Tibial nerve (tissue), 4 donors: ENCODE measurements around the gene PERM1. TPM values are rescaled to one million over a fixed set of nuclear protein-coding genes. Genes with fewer than 3 reads are reported as not detected.
"Not testable (repeated sequence)": the region's sequence is repeated elsewhere in the genome, so short reads cannot be mapped to it uniquely, and the experiment has no call there.

Experiments used
- DNase-seq, 2 donors: peaks; one replicate each; pipeline ENCODE4 v3.0.0-alpha.2; 2019; ENCODE audit warnings: low spot score in 2 of 2
- H3K27ac ChIP-seq, 4 donors: fragments of 200-600 bp; sonication (generic) in 3 of 4; one replicate each; pipeline ENCODE4 v1.5.1; 2017 to 2019; ENCODE audit warnings: mild to moderate bottlenecking in 1 of 4
- H3K27me3 ChIP-seq, 2 donors: fragments of 200-600 bp; sonication (generic) in 1 of 2; one replicate each; pipeline versions ENCODE4 v1.5.1 to v1.6.0; 2017 to 2019
- H3K36me3 ChIP-seq, 3 donors: fragments of 200-600 bp; sonication (generic); one replicate each; pipeline ENCODE4 v1.5.1; 2018 to 2019
- H3K4me1 ChIP-seq, 4 donors: fragments of 200-600 bp; sonication (generic) in 3 of 4; one replicate each; pipeline ENCODE4 v1.5.1; 2017 to 2019
- H3K4me3 ChIP-seq, 4 donors: fragments of 200-600 bp; sonication (generic) in 3 of 4; one replicate each; pipeline ENCODE4 v1.5.1; 2017 to 2019; ENCODE audit warnings: mild to moderate bottlenecking in 1 of 4, moderate library complexity in 1 of 4
- H3K9me3 ChIP-seq, 4 donors: fragments of 200-600 bp; sonication (generic) in 3 of 4; one replicate each; pipeline ENCODE4 v1.5.1; 2017 to 2019
- CTCF ChIP-seq, 5 experiments: fragments of 200-600 bp in 3 of 5; fragments of 450-650 bp in 2 of 5; sonication (generic) in 3 of 5; IDR thresholded peaks; one replicate each; pipeline ENCODE4 v1.5.1; 2016 to 2019; ENCODE audit warnings: antibody characterized with exemption in 5 of 5, mild to moderate bottlenecking in 3 of 5, moderate library complexity in 2 of 5
- EP300 ChIP-seq, 2 donors: sonication (generic); formaldehyde crosslinking; IDR thresholded peaks; one replicate each; pipeline ENCODE4 v1.6.1; 2017; ENCODE audit warnings: antibody characterized with exemption in 2 of 2, mild to moderate bottlenecking in 1 of 2
- POLR2A ChIP-seq, 2 donors: fragments of 450-650 bp; IDR thresholded peaks; one replicate each; pipeline ENCODE4 v1.6.1; 2017; ENCODE audit warnings: antibody characterized with exemption in 2 of 2, mild to moderate bottlenecking in 2 of 2, moderate library complexity in 2 of 2
- WGBS, 2 donors: methylation state at CpG; one replicate each; pipeline ENCODE4 v1.1.5; 2018; 5-methylcytosine and 5-hydroxymethylcytosine counted together
- total RNA-seq, 4 donors: library from RNA; depleted of rRNA; stranded (reverse); fragments of >200 nt; gene quantifications; one replicate each; pipeline ENCODE4 v1.1.0, GENCODE V29; 2016

PERM1 gene
- total RNA-seq, 4 donors from 2014 or later = 0.22 to 0.78 TPM; not detected in 2

GRCh38 chr1:952201-952600, 29.7 kb downstream of the PERM1 start:
- Histone ChIP-seq H3K4me3 (no peak overlapping the region), H3K4me1 (peaks cover under 1 to 10% (median 3%) of the 10 kb centered on the region in 4 donors), H3K27ac (no peak overlapping the region), H3K9me3 (no peaks in the 10 kb centered on the region), H3K27me3 (no peaks in the 10 kb centered on the region), H3K36me3 (peaks cover 15 to 100% (median 40%) of the 10 kb centered on the region in 3 donors)
- TF ChIP-seq POLR2A (IDR thresholded peaks at IDR 0.05) = no peak
- no peak for TF ChIP-seq CTCF (IDR thresholded peaks at IDR 0.05)
- TF ChIP-seq EP300 (IDR thresholded peaks at IDR 0.05) = no peak
- WGBS, 2 donors = 86 to 88% methylated on average over 5 to 14 of the region's 15 CpGs
- DNase-seq = no peak

- TF ChIP-seq CTCF (IDR thresholded peaks at IDR 0.05) (no peak), POLR2A (IDR thresholded peaks at IDR 0.05) (no peak), EP300 (IDR thresholded peaks at IDR 0.05) (no peak)
- Histone ChIP-seq H3K4me3 (no peak overlapping the region), H3K27ac (no peak overlapping the region), H3K36me3 (peaks cover 15 to 100% (median 40%) of the 10 kb centered on the region in 3 donors), H3K9me3 (no peaks in the 10 kb centered on the region), H3K4me1 (peaks cover 0 to 1% (median 0%) of the 10 kb centered on the region in 4 donors), H3K27me3 (no peaks in the 10 kb centered on the region)
- 67 to 71% methylated on average over 6 of the region's 6 CpGs for WGBS, 2 donors
- DNase-seq = no peak
Measured at GRCh38 chr1:951364-951763, 30.5 kb downstream of the PERM1 start.

GRCh38 chr1:950881-951280, 31.0 kb downstream of the PERM1 start:
- Histone ChIP-seq H3K9me3 (no peaks in the 10 kb centered on the region), H3K4me1 (no peaks in the 10 kb centered on the region), H3K27ac (no peak overlapping the region), H3K4me3 (no peak overlapping the region), H3K36me3 (peaks cover 15 to 100% (median 40%) of the 10 kb centered on the region in 3 donors), H3K27me3 (no peaks in the 10 kb centered on the region)
- DNase-seq = no peak
- 89 to 90% methylated on average over 21 to 23 of the region's 23 CpGs for WGBS, 2 donors
- TF ChIP-seq POLR2A (IDR thresholded peaks at IDR 0.05) = no peak

- WGBS, 2 donors = 91 to 96% methylated on average over 8 to 9 of the region's 9 CpGs
- H3K36me3 ChIP-seq = peaks cover 15 to 100% (median 40%) of the 10 kb centered on the region in 3 donors
Measured at GRCh38 chr1:950268-950667, 31.6 kb downstream of the PERM1 start.

GRCh38 chr1:947958-948357, 33.9 kb downstream of the PERM1 start:
- no peak for DNase-seq
- peaks cover 0 to 3% (median under 1%) of the 10 kb centered on the region in 4 donors for H3K4me1 ChIP-seq
- no peak overlapping the region for H3K4me3 ChIP-seq
- 81 to 85% methylated on average over 11 to 14 of the region's 15 CpGs for WGBS, 2 donors
- H3K9me3 ChIP-seq = no peaks in the 10 kb centered on the region
- H3K27ac ChIP-seq = no peak overlapping the region
- H3K27me3 ChIP-seq = peaks cover 0 to 4% of the 10 kb centered on the region in 2 donors
- TF ChIP-seq CTCF (IDR thresholded peaks at IDR 0.05) (no peak), POLR2A (IDR thresholded peaks at IDR 0.05) (no peak), EP300 (IDR thresholded peaks at IDR 0.05) (no peak)
- H3K36me3 ChIP-seq = peaks cover 15 to 95% (median 20%) of the 10 kb centered on the region in 3 donors

More at GRCh38 chr1:950268-950667, 31.6 kb downstream of the PERM1 start:
- TF ChIP-seq CTCF (IDR thresholded peaks at IDR 0.05) (no peak), POLR2A (IDR thresholded peaks at IDR 0.05) (no peak), EP300 (IDR thresholded peaks at IDR 0.05) (no peak)
- Histone ChIP-seq H3K4me3 (no peak overlapping the region), H3K9me3 (no peaks in the 10 kb centered on the region), H3K27ac (no peak overlapping the region), H3K27me3 (no peaks in the 10 kb centered on the region), H3K4me1 (no peaks in the 10 kb centered on the region)
- no peak for DNase-seq

GRCh38 chr1:946811-947210, 35.1 kb downstream of the PERM1 start:
- DNase-seq, H3K27ac ChIP-seq, H3K4me3 ChIP-seq, H3K9me3 ChIP-seq: not testable (repeated sequence)
- 91% methylated on average over 13 of the region's 13 CpGs for WGBS, 2 donors
- Histone ChIP-seq H3K36me3 (peaks cover 14 to 83% (median 15%) of the 10 kb centered on the region in 3 donors), H3K4me1 (peaks cover 0 to 14% (median 9%) of the 10 kb centered on the region in 4 donors), H3K27me3 (peaks cover 0 to 12% of the 10 kb centered on the region in 2 donors)
